ENCODE measurements around the gene ATP8A2. TPM values are rescaled to one million over a fixed set of nuclear protein-coding genes. Genes with fewer than 3 reads are reported as not detected.

The ATP8A2 gene
- total RNA-seq, 4 donors from 2014 or later, result 0.20 to 1.1 (median 0.59) TPM

- WGBS, 2 donors (ENCODE audit: low coverage in 1 of 2), result 61 to 62% methylated on average over 3 to 9 of the region's 9 CpGs
- H3K27me3 ChIP-seq, result no peaks in the 10 kb centered on the region
- TF ChIP-seq POLR2AphosphoS5 (IDR thresholded peaks at IDR 0.05), result peak in 1 of 3 donors; percentile 17
- TF ChIP-seq EP300 (IDR thresholded peaks at IDR 0.05; ENCODE audit: low read depth), result no peak
- no peaks in the 10 kb centered on the region for H3K36me3 ChIP-seq
- H3K4me1 ChIP-seq, result no peaks in the 10 kb centered on the region
- DNase-seq, result no peak
- no peaks in the 10 kb centered on the region for H3K9me3 ChIP-seq
- no peak overlapping the region for H3K4me3 ChIP-seq
- peak overlapping the region in 1 of 4 donors; percentile 62 for H3K27ac ChIP-seq
- in situ Hi-C loops (cut with MboI; ENCODE audit: low pct_ligation_motif_present in 1 of 4, low pct_unique_long_range_greater_than_20kb in 1 of 4, low sequenced_read_pairs in 3 of 4) (no loop called here), intact Hi-C loops (cut with DNase I; ENCODE audit: low total_unique reads) (no loop called here)
Observed at GRCh38 chr13:25922376-25922775, 550.6 kb downstream of the ATP8A2 start.

GRCh38 chr13:25923217-25924085 lies 551.7 kb downstream of the ATP8A2 start:
- no peak for DNase-seq
- Histone ChIP-seq H3K36me3 (no peaks in the 10 kb centered on the region), H3K4me1 (no peaks in the 10 kb centered on the region), H3K27ac (peak overlapping the region in 1 of 4 donors; percentile 62), H3K4me3 (no peak overlapping the region), H3K9me3 (no peaks in the 10 kb centered on the region), H3K27me3 (no peaks in the 10 kb centered on the region)
- intact Hi-C loops (cut with DNase I; ENCODE audit: low total_unique reads) (no loop called here), in situ Hi-C loops (cut with MboI; ENCODE audit: low pct_ligation_motif_present in 1 of 4, low pct_unique_long_range_greater_than_20kb in 1 of 4, low sequenced_read_pairs in 3 of 4) (no loop called here)
- 74 to 75% methylated on average over 2 to 5 of the region's 5 CpGs for WGBS, 2 donors (ENCODE audit: low coverage in 1 of 2)
- no peak for TF ChIP-seq EP300 (IDR thresholded peaks at IDR 0.05; ENCODE audit: low read depth)
- TF ChIP-seq CTCF (IDR thresholded peaks at IDR 0.05), result no peak
- TF ChIP-seq POLR2AphosphoS5 (IDR thresholded peaks at IDR 0.05), result no peak
- TF ChIP-seq POLR2A (IDR thresholded peaks at IDR 0.05), result no peak

GRCh38 chr13:25927363-25927762 lies 555.6 kb downstream of the ATP8A2 start:
- Histone ChIP-seq H3K27me3 (no peaks in the 10 kb centered on the region), H3K27ac (no peak overlapping the region), H3K36me3 (no peaks in the 10 kb centered on the region), H3K9me3 (no peaks in the 10 kb centered on the region), H3K4me1 (no peaks in the 10 kb centered on the region), H3K4me3 (no peak overlapping the region)
- no peak for TF ChIP-seq POLR2AphosphoS5 (IDR thresholded peaks at IDR 0.05)
- no peak for TF ChIP-seq CTCF (IDR thresholded peaks at IDR 0.05)
- TF ChIP-seq POLR2A (IDR thresholded peaks at IDR 0.05), result no peak
- TF ChIP-seq EP300 (IDR thresholded peaks at IDR 0.05; ENCODE audit: low read depth), result no peak
- intact Hi-C loops (cut with DNase I; ENCODE audit: low total_unique reads), result loop anchor here (5.0 kb wide), 1 partner anchor 1835 kb away; no protein-coding TSS in a partner anchor
- 75 to 79% methylated on average over 6 of the region's 6 CpGs for WGBS, 2 donors (ENCODE audit: low coverage in 1 of 2)
- no peak for DNase-seq
- in situ Hi-C loops (cut with MboI; ENCODE audit: low pct_ligation_motif_present in 1 of 4, low pct_unique_long_range_greater_than_20kb in 1 of 4, low sequenced_read_pairs in 3 of 4), result no loop called here

GRCh38 chr13:25927932-25928331 lies 556.2 kb downstream of the ATP8A2 start:
- Histone ChIP-seq H3K9me3 (no peaks in the 10 kb centered on the region), H3K4me1 (no peaks in the 10 kb centered on the region), H3K27me3 (no peaks in the 10 kb centered on the region), H3K36me3 (no peaks in the 10 kb centered on the region), H3K4me3 (no peak overlapping the region), H3K27ac (no peak overlapping the region)
- TF ChIP-seq POLR2AphosphoS5 (IDR thresholded peaks at IDR 0.05), result no peak
- no peak for TF ChIP-seq POLR2A (IDR thresholded peaks at IDR 0.05)
- no peak for DNase-seq
- WGBS, 2 donors (ENCODE audit: low coverage in 1 of 2), result 65 to 80% methylated on average over 1 to 2 of the region's 2 CpGs
- intact Hi-C loops (cut with DNase I; ENCODE audit: low total_unique reads) (loop anchor here (5.0 kb wide), 1 partner anchor 1836 kb away; no protein-coding TSS in a partner anchor), in situ Hi-C loops (cut with MboI; ENCODE audit: low pct_ligation_motif_present in 1 of 4, low pct_unique_long_range_greater_than_20kb in 1 of 4, low sequenced_read_pairs in 3 of 4) (no loop called here)

GRCh38 chr13:25928941-25929505 lies 557.2 kb downstream of the ATP8A2 start:
- H3K4me1 ChIP-seq, result no peaks in the 10 kb centered on the region
- H3K27me3 ChIP-seq, result no peaks in the 10 kb centered on the region
- WGBS, 2 donors (ENCODE audit: low coverage in 1 of 2), result 85% methylated on average over 12 of the region's 12 CpGs; no CpG with 5 or more reads in 1 of the 2 donors
- no peak for TF ChIP-seq EP300 (IDR thresholded peaks at IDR 0.05; ENCODE audit: low read depth)
- no peak for TF ChIP-seq POLR2AphosphoS5 (IDR thresholded peaks at IDR 0.05)
- TF ChIP-seq CTCF (IDR thresholded peaks at IDR 0.05), result no peak
- no peak for TF ChIP-seq POLR2A (IDR thresholded peaks at IDR 0.05)
- H3K27ac ChIP-seq, result no peak overlapping the region
- intact Hi-C loops (cut with DNase I; ENCODE audit: low total_unique reads), result loop anchor here (5.0 kb wide), 1 partner anchor 1837 kb away; no protein-coding TSS in a partner anchor
- no peak for DNase-seq
- in situ Hi-C loops (cut with MboI; ENCODE audit: low pct_ligation_motif_present in 1 of 4, low pct_unique_long_range_greater_than_20kb in 1 of 4, low sequenced_read_pairs in 3 of 4), result no loop called here
- H3K4me3 ChIP-seq, result no peak overlapping the region
- H3K9me3 ChIP-seq, result no peaks in the 10 kb centered on the region
- no peaks in the 10 kb centered on the region for H3K36me3 ChIP-seq

Data from transverse colon (tissue), 4 donors.